Sigmoid colon (tissue), 4 donors: ENCODE data around the gene HMCN1.

Experiments
- CTCF ChIP-seq, 4 experiments: fragments of 450-650 bp in 3 of 4; fragments of 200-600 bp in 1 of 4; IDR thresholded peaks; one replicate each; pipeline ENCODE4 v1.5.1; 2016 to 2019; ENCODE audit warnings: antibody characterized with exemption in 4 of 4, mild to moderate bottlenecking in 3 of 4, moderate library complexity in 2 of 4
- EP300 ChIP-seq, 4 donors: sonication (generic); formaldehyde crosslinking; IDR thresholded peaks; one replicate each; pipeline ENCODE4 v1.6.1; 2017; ENCODE audit warnings: antibody characterized with exemption in 4 of 4
- POLR2A ChIP-seq, 2 donors: fragments of 450-650 bp; IDR thresholded peaks; one replicate each; pipeline ENCODE4 v1.6.1; 2016; ENCODE audit warnings: antibody characterized with exemption in 2 of 2, mild to moderate bottlenecking in 2 of 2, moderate library complexity in 2 of 2
- POLR2AphosphoS5 ChIP-seq, 4 donors: sonication (generic); formaldehyde crosslinking; IDR thresholded peaks; one replicate each; pipeline ENCODE4 v1.6.1; 2017; ENCODE audit warnings: antibody characterized with exemption in 4 of 4

- no peak for TF ChIP-seq CTCF (IDR thresholded peaks at IDR 0.05)
- no peak for TF ChIP-seq POLR2A (IDR thresholded peaks at IDR 0.05)
- TF ChIP-seq POLR2AphosphoS5 (IDR thresholded peaks at IDR 0.05): no peak
- no peak for TF ChIP-seq EP300 (IDR thresholded peaks at IDR 0.05)
Observed at GRCh38 chr1:185996211-185996610, 262.0 kb downstream of the HMCN1 start.
